Esophagus muscularis mucosa (tissue), 4 donors: ENCODE results near the gene SPRR3. TPM values are rescaled to one million over a fixed set of nuclear protein-coding genes. Genes with fewer than 3 reads are reported as not detected.

Experiments
- DNase-seq: peaks from one replicate; pipeline ENCODE4 v3.0.0-alpha.2; 2017; ENCODE audit errors: extremely low spot score
- H3K27ac ChIP-seq, 4 donors: fragments of 200-600 bp; sonication (generic); replicated peaks in 1 of 4; 1 replicate in 3 of 4; 2 replicates in 1 of 4; pipeline ENCODE4 v1.5.1; 2016 to 2019; ENCODE audit warnings: mild to moderate bottlenecking in 1 of 4
- H3K27me3 ChIP-seq, 4 donors: fragments of 200-600 bp; sonication (generic); one replicate each; pipeline versions ENCODE4 v1.5.1 to v1.6.0; 2016 to 2019
- H3K36me3 ChIP-seq, 4 donors: fragments of 200-600 bp; sonication (generic); one replicate each; pipeline ENCODE4 v1.5.1; 2016 to 2019
- H3K4me1 ChIP-seq, 4 donors: fragments of 200-600 bp; sonication (generic); one replicate each; pipeline ENCODE4 v1.5.1; 2016 to 2019
- H3K4me3 ChIP-seq, 4 donors: fragments of 200-600 bp; sonication (generic); 1 replicate in 2 of 4; 2 replicates in 2 of 4; pipeline ENCODE4 v1.5.1; 2016 to 2019; ENCODE audit warnings: mild to moderate bottlenecking in 4 of 4, moderate library complexity in 1 of 4
- H3K9me3 ChIP-seq, 4 donors: fragments of 200-600 bp; sonication (generic); 1 replicate in 3 of 4; 2 replicates in 1 of 4; pipeline ENCODE4 v1.5.1; 2016 to 2019
- EP300 ChIP-seq: sonication (generic); formaldehyde crosslinking; IDR thresholded peaks from one replicate; pipeline ENCODE4 v1.6.1; 2017; ENCODE audit warnings: antibody characterized with exemption
- POLR2A ChIP-seq: fragments of 450-650 bp; IDR thresholded peaks from one replicate; pipeline ENCODE4 v1.6.1; 2017; ENCODE audit warnings: antibody characterized with exemption, moderate library complexity, mild to moderate bottlenecking, low read depth
- POLR2AphosphoS5 ChIP-seq, 2 donors: sonication (generic); formaldehyde crosslinking; IDR thresholded peaks; one replicate each; pipeline ENCODE4 v1.6.1; 2017; ENCODE audit warnings: antibody characterized with exemption in 2 of 2
- WGBS: methylation state at CpG from one replicate; pipeline ENCODE4 v1.1.5; 2018; 5-methylcytosine and 5-hydroxymethylcytosine counted together
- intact Hi-C: fragments of 100-400 bp; cut with DNase I; formaldehyde crosslinking; loops from one replicate; pipeline ENCODE4 v1.15.1; 2023
- total RNA-seq, 4 donors: library from RNA; depleted of rRNA; stranded (reverse); fragments of >200 nt; gene quantifications; one replicate each; pipeline versions ENCODE4 v1.1.0 to v1.2.1, GENCODE V29; 2016
- TF ChIP-seq, protein P1 (sequence below), 3 experiments: fragments of 200-600 bp in 2 of 3; fragments of 450-650 bp in 1 of 3; sonication (generic) in 2 of 3; IDR thresholded peaks; one replicate each; pipeline ENCODE4 v1.5.1; 2017 to 2019; ENCODE audit warnings: antibody characterized with exemption in 3 of 3, mild to moderate bottlenecking in 2 of 3, moderate library complexity in 1 of 3

The SPRR3 gene
- total RNA-seq, 4 donors from 2014 or later = 1.6 to 5.0 TPM; not detected in 2

GRCh38 chr1:152995842-152996241 is 5.7 kb upstream of the SPRR3 start:
- Histone ChIP-seq H3K36me3 (no peaks in the 10 kb centered on the region), H3K9me3 (peaks cover 0 to 12% (median 3%) of the 10 kb centered on the region in 4 donors), H3K27me3 (no peaks in the 10 kb centered on the region), H3K4me1 (no peaks in the 10 kb centered on the region), H3K4me3 (no peak overlapping the region), H3K27ac (no peak overlapping the region)
- 62% methylated on average over 1 of the region's 1 CpG for WGBS
- no peak for DNase-seq
- no peak for TF ChIP-seq EP300
- TF ChIP-seq POLR2AphosphoS5 (IDR thresholded peaks at IDR 0.05) = no peak
- TF ChIP-seq POLR2A = no peak
- TF ChIP-seq, protein P1, sequence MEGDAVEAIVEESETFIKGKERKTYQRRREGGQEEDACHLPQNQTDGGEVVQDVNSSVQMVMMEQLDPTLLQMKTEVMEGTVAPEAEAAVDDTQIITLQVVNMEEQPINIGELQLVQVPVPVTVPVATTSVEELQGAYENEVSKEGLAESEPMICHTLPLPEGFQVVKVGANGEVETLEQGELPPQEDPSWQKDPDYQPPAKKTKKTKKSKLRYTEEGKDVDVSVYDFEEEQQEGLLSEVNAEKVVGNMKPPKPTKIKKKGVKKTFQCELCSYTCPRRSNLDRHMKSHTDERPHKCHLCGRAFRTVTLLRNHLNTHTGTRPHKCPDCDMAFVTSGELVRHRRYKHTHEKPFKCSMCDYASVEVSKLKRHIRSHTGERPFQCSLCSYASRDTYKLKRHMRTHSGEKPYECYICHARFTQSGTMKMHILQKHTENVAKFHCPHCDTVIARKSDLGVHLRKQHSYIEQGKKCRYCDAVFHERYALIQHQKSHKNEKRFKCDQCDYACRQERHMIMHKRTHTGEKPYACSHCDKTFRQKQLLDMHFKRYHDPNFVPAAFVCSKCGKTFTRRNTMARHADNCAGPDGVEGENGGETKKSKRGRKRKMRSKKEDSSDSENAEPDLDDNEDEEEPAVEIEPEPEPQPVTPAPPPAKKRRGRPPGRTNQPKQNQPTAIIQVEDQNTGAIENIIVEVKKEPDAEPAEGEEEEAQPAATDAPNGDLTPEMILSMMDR (IDR thresholded peaks at IDR 0.05) = no peak
- intact Hi-C loops = no loop called here

- 46% methylated on average over 5 of the region's 5 CpGs for WGBS
- H3K27me3 ChIP-seq = no peaks in the 10 kb centered on the region
- no peak overlapping the region for H3K4me3 ChIP-seq
- H3K36me3 ChIP-seq = no peaks in the 10 kb centered on the region
- H3K4me1 ChIP-seq = no peaks in the 10 kb centered on the region
- peak; percentile 70 for DNase-seq
- intact Hi-C loops = no loop called here
- peaks cover 0 to 12% (median 3%) of the 10 kb centered on the region in 4 donors for H3K9me3 ChIP-seq
- no peak overlapping the region for H3K27ac ChIP-seq
- TF ChIP-seq, protein P1 (IDR thresholded peaks at IDR 0.05) = no peak
- TF ChIP-seq POLR2AphosphoS5 (IDR thresholded peaks at IDR 0.05) (no peak), EP300 (no peak), POLR2A (no peak)
Observed at GRCh38 chr1:152996633-152997400, 4.7 kb upstream of the SPRR3 start.

DNA sequence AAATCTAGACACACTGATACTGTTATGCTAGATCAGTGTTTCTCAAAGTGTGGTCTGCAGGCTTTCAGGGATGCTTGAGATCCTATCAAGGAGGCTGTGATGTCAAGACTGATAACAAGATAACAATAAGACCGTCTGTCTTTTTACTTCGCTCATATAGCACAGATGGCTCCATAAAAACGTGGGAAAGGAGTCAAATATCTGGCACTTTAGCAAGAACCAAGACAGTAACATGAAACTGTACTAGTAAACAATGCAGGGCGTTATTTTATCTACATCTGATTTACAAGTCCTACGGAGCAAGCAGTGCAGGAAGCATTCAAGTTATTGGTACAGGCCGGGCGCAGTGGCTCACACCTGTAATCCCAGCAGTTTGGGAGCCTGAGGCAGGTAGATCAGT is 3.6 kb upstream of the SPRR3 start:
- Histone ChIP-seq H3K4me1 (no peaks in the 10 kb centered on the region), H3K9me3 (peaks cover 0 to 12% (median 3%) of the 10 kb centered on the region in 4 donors), H3K4me3 (no peak overlapping the region), H3K27me3 (no peaks in the 10 kb centered on the region), H3K27ac (no peak overlapping the region), H3K36me3 (no peaks in the 10 kb centered on the region)
- TF ChIP-seq, protein P1 (IDR thresholded peaks at IDR 0.05) = no peak
- TF ChIP-seq POLR2A (no peak), POLR2AphosphoS5 (IDR thresholded peaks at IDR 0.05) (no peak), EP300 (no peak)
- DNase-seq = no peak
- WGBS = 50% methylated on average over 7 of the region's 7 CpGs
- intact Hi-C loops = no loop called here

DNA sequence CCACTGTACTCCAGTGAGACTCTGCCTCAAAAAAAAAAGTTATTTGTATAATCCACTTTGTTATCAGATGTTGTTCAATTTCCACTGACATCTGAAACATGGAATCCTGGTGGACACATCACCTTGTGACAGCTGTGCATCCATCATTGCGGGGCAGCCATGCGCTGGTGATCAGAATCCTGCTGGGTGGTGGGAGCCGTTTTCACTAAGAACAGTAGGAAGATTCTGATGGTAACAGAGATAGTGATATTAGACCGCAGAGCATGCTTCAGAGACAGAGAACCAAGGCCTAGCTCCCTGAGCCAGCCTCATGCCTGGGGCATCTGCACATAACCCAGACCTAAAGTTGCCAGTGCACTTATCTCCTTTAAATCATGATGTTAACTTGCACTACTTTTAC is 3.1 kb upstream of the SPRR3 start:
- Histone ChIP-seq H3K4me3 (no peak overlapping the region), H3K4me1 (no peaks in the 10 kb centered on the region), H3K9me3 (peaks cover 0 to 12% (median 3%) of the 10 kb centered on the region in 4 donors), H3K27ac (no peak overlapping the region), H3K27me3 (no peaks in the 10 kb centered on the region), H3K36me3 (no peaks in the 10 kb centered on the region)
- intact Hi-C loops = no loop called here
- TF ChIP-seq POLR2AphosphoS5 (IDR thresholded peaks at IDR 0.05) = no peak
- no peak for TF ChIP-seq POLR2A
- TF ChIP-seq, protein P1 (IDR thresholded peaks at IDR 0.05) = no peak
- TF ChIP-seq EP300 = no peak
- peak; percentile 64 for DNase-seq
- WGBS = 92% methylated on average over 4 of the region's 4 CpGs
